Gastrocnemius medialis (tissue), 4 donors: Measurements from ENCODE around the gene TXNIP.

ENCODE experiments used
- CTCF ChIP-seq, 5 experiments: fragments of 450-650 bp in 3 of 5; fragments of 200-600 bp in 2 of 5; sonication (generic) in 2 of 5; IDR thresholded peaks in 4 of 5; conservative IDR thresholded peaks in 1 of 5; 1 replicate in 4 of 5; 2 replicates in 1 of 5; pipeline ENCODE4 v1.5.1; 2016 to 2019; ENCODE audit warnings: antibody characterized with exemption in 5 of 5, mild to moderate bottlenecking in 3 of 5, moderate library complexity in 3 of 5
- POLR2A ChIP-seq, 2 donors: fragments of 450-650 bp; IDR thresholded peaks; one replicate each; pipeline ENCODE4 v1.6.1; 2017; ENCODE audit warnings: antibody characterized with exemption in 2 of 2, mild to moderate bottlenecking in 2 of 2, moderate library complexity in 2 of 2

GRCh38 chr1:145949219-145949618 lies 47.2 kb downstream of the TXNIP start:
- TF ChIP-seq CTCF (IDR thresholded peaks at IDR 0.05 in 4 of 5, conservative IDR thresholded peaks at IDR 0.05 in 1 of 5) (no peak), POLR2A (IDR thresholded peaks at IDR 0.05) (peak; percentile 48 to 70)
